AG04449 (cell line): ENCODE measurements around the gene ZMPSTE24.

Source experiments
- CTCF ChIA-PET: fragments of 350-600 bp; formaldehyde crosslinking; extraction: SDS; loops from one replicate; lab custom pipeline; 2021; ENCODE audit warnings: antibody characterized with exemption; lab: Yijun Ruan, JAX
- POLR2A ChIA-PET: fragments of 400-600, 350-600 bp; formaldehyde crosslinking; extraction: SDS; loops from one replicate; lab custom pipeline; 2020; ENCODE audit warnings: antibody characterized with exemption, inconsistent platforms; lab: Yijun Ruan, JAX
- DNase-seq: peaks from one replicate; pipeline ENCODE4 v3.0.0-alpha.2; 2010; ENCODE audit warnings: low read depth, low spot score
- H3K4me3 ChIP-seq: 2 replicates; pipeline ENCODE4 v1.5.1; 2011; ENCODE audit warnings: low read depth, mild to moderate bottlenecking, control low read depth, low read length
- CTCF ChIP-seq: IDR thresholded peaks from one replicate; pipeline ENCODE4 v1.5.1; 2011; ENCODE audit warnings: mild to moderate bottlenecking, moderate library complexity, low read length, control low read depth, inconsistent platforms; ENCODE audit not compliant: insufficient read depth; ENCODE audit errors: missing control alignments

Gene ZMPSTE24

GRCh38 chr1:40299366-40300248 is 41.6 kb downstream of the ZMPSTE24 start:
- no peak for TF ChIP-seq CTCF
- CTCF ChIA-PET = interaction anchor here (1.3 to 12.6 kb wide), 2 partner anchors 16 to 147 kb away, joined by 3 to 108 read pairs; partner anchors contain the start of gene COL9A2
- POLR2A ChIA-PET = no interaction called here
- no peak for DNase-seq
- no peak overlapping the region for H3K4me3 ChIP-seq

GRCh38 chr1:40300249-40300567 is 42.2 kb downstream of the ZMPSTE24 start:
- ChIA-PET CTCF (interaction anchor here (1.3 to 12.6 kb wide), 2 partner anchors 16 to 148 kb away, joined by 3 to 108 read pairs; partner anchors contain the start of gene COL9A2), POLR2A (no interaction called here)
- TF ChIP-seq CTCF = no peak
- DNase-seq = no peak
- H3K4me3 ChIP-seq = no peak overlapping the region

GRCh38 chr1:40300651-40301050 is 42.6 kb downstream of the ZMPSTE24 start:
- CTCF ChIA-PET = interaction anchor here (1.3 to 12.6 kb wide), 2 partner anchors 15 to 148 kb away, joined by 3 to 108 read pairs; partner anchors contain the start of gene COL9A2
- H3K4me3 ChIP-seq = no peak overlapping the region
- TF ChIP-seq CTCF = no peak
- no peak for DNase-seq
- POLR2A ChIA-PET = no interaction called here

- H3K4me3 ChIP-seq = no peak overlapping the region
- no peak for TF ChIP-seq CTCF
- POLR2A ChIA-PET = no interaction called here
- CTCF ChIA-PET = interaction anchor here (1.3 to 12.6 kb wide), 2 partner anchors 15 to 148 kb away, joined by 3 to 108 read pairs; partner anchors contain the start of gene COL9A2
- DNase-seq = no peak
These were observed 43.0 kb downstream of the ZMPSTE24 start for GRCh38 chr1:40301066-40301465.

- CTCF ChIA-PET = interaction anchor here (12.6 kb wide), 1 partner anchor 14 kb away, joined by 108 read pairs; the partner anchor contains the start of gene COL9A2
- POLR2A ChIA-PET = no interaction called here
- DNase-seq = no peak
- no peak overlapping the region for H3K4me3 ChIP-seq
- no peak for TF ChIP-seq CTCF
These were observed 43.7 kb downstream of the ZMPSTE24 start for GRCh38 chr1:40301541-40302299.

- ChIA-PET POLR2A (no interaction called here), CTCF (no interaction called here)
- no peak for TF ChIP-seq CTCF
- no peak overlapping the region for H3K4me3 ChIP-seq
- DNase-seq = no peak
These were observed 44.4 kb downstream of the ZMPSTE24 start for GRCh38 chr1:40302475-40302874.
